ENCODE results near the gene MYL5. TPM values are rescaled to one million over a fixed set of nuclear protein-coding genes. Genes with fewer than 3 reads are reported as not detected.

MYL5 gene
- total RNA-seq, 4 donors from 2014 or later = 1.5 to 12.6 (median 3.8) TPM

GRCh38 chr4:675036-675882 is 917 bp downstream of the MYL5 start:
- WGBS, 2 donors (ENCODE audit: low coverage in 1 of 2) = 90% methylated on average over 6 of the region's 26 CpGs; no CpG with 5 or more reads in 1 of the 2 donors

GRCh38 chr4:675980-676870 is 1.9 kb downstream of the MYL5 start:
- TF ChIP-seq POLR2AphosphoS5 (IDR thresholded peaks at IDR 0.05) = no peak
- TF ChIP-seq CTCF (IDR thresholded peaks at IDR 0.05) = no peak
- TF ChIP-seq EP300 (IDR thresholded peaks at IDR 0.05) = no peak
- TF ChIP-seq POLR2A (IDR thresholded peaks at IDR 0.05) = no peak
- H3K27ac ChIP-seq = no peak overlapping the region
- 40 to 80% methylated on average over 1 of the region's 19 CpGs for WGBS, 2 donors (ENCODE audit: low coverage in 1 of 2)

More at GRCh38 chr4:675036-675882, 917 bp downstream of the MYL5 start:
- Histone ChIP-seq H3K27me3 (peaks cover 24% of the 10 kb centered on the region), H3K27ac (peak overlapping the region; percentile 74 to 99 (median 93)), H3K4me1 (peaks cover 0 to 32% (median 16%) of the 10 kb centered on the region in 3 donors), H3K4me3 (peak overlapping the region; percentile 70 to 89), H3K9me3 (no peaks in the 10 kb centered on the region), H3K36me3 (peaks cover 0 to 28% of the 10 kb centered on the region in 2 donors)
- ATAC-seq = peak; percentile 7
- TF ChIP-seq POLR2AphosphoS5 (IDR thresholded peaks at IDR 0.05) = no peak
- no peak for TF ChIP-seq EP300 (IDR thresholded peaks at IDR 0.05)
- no peak for TF ChIP-seq CTCF (IDR thresholded peaks at IDR 0.05)
- no peak for TF ChIP-seq POLR2A (IDR thresholded peaks at IDR 0.05)

GRCh38 chr4:676871-677235 is 2.5 kb downstream of the MYL5 start:
- no peak overlapping the region for H3K27ac ChIP-seq

More at GRCh38 chr4:675980-676870, 1.9 kb downstream of the MYL5 start:
- Histone ChIP-seq H3K36me3 (peaks cover 0 to 19% of the 10 kb centered on the region in 2 donors), H3K27me3 (peaks cover 33% of the 10 kb centered on the region), H3K4me3 (no peak overlapping the region), H3K9me3 (no peaks in the 10 kb centered on the region), H3K4me1 (peaks cover 0 to 42% (median 22%) of the 10 kb centered on the region in 3 donors)
- ATAC-seq = no peak

More at GRCh38 chr4:676871-677235, 2.5 kb downstream of the MYL5 start:
- WGBS, 2 donors (ENCODE audit: low coverage in 1 of 2) = 60% methylated on average over 1 of the region's 8 CpGs; no CpG with 5 or more reads in 1 of the 2 donors
- Histone ChIP-seq H3K27me3 (peaks cover 38% of the 10 kb centered on the region), H3K36me3 (peaks cover 0 to 13% of the 10 kb centered on the region in 2 donors), H3K4me3 (no peak overlapping the region), H3K4me1 (peaks cover 0 to 47% (median 22%) of the 10 kb centered on the region in 3 donors), H3K9me3 (no peaks in the 10 kb centered on the region)
- no peak for ATAC-seq
- TF ChIP-seq POLR2AphosphoS5 (IDR thresholded peaks at IDR 0.05) (no peak), POLR2A (IDR thresholded peaks at IDR 0.05) (no peak), CTCF (IDR thresholded peaks at IDR 0.05) (no peak), EP300 (IDR thresholded peaks at IDR 0.05) (no peak)

Measured in gastroesophageal sphincter (tissue), 4 donors.